Ammon's horn (tissue), 1 donor: Measurements from ENCODE around the gene CLEC12A.
"Not testable (repeated sequence)": the region's sequence is repeated elsewhere in the genome, so short reads cannot be mapped to it uniquely, and the experiment has no call there.

Experiments
- DNase-seq: peaks from one replicate; pipeline ENCODE4 v3.0.0-alpha.2; 2016; ENCODE audit warnings: low spot score

CLEC12A gene

DNA sequence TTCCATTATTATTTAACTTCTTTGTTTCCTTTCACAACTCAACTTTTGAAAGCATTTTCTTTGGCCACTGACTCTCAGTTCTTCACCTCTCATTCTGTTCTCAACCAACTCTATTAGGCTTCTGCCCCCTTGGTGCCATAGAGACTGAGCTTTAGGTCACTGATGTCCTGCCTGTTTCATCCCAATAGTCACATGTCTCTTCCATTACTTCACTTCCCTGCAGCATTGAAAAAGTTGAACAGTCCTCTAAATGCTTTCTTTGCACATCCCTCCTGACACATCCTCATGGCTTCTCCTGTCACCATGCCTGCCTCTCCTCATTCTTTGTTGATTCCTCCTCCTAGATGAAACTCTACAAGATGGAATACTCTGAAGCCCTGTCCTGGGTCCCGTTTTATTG is 2.7 kb downstream of the CLEC12A start:
- DNase-seq: no peak

DNA sequence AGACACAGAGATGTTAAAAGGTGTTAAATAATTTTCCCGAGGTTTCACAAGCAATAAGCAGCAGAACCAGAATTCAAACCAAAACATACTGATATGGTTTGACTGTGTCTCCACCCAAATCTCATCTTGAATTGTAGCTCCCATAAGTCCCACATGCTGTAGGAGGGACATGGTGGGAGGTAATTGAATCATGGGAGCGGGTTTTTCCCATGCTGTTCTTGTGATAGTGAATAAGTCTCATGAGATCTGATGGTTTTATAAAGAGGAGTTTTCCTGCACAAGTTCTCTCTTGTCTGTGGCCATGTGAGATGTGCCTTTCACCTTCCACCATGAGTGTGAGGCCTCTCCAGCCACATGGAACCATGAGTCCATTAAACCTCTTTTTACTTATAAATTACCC is 3.5 kb downstream of the CLEC12A start:
- DNase-seq: not testable (repeated sequence)

DNA sequence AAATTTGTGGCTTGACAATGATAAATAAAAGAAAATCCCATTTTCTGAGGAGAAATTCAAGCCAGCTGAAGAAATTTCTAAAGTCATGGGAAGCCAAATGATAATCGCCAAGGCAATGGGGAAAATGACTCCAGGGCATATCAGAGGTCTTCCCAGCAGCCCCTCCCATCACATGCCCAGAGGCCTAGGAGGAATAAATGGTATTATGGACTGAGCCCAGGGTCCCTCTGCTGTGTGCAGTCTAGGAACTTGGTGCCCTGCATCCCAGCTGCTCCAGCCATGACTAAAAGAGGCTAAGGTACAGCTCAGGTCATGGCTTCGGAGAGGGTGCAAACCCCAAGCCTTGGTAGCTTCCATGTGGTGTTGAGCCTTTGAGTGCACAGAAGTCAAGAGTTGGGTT is 4.4 kb downstream of the CLEC12A start:
- DNase-seq: no peak

DNA sequence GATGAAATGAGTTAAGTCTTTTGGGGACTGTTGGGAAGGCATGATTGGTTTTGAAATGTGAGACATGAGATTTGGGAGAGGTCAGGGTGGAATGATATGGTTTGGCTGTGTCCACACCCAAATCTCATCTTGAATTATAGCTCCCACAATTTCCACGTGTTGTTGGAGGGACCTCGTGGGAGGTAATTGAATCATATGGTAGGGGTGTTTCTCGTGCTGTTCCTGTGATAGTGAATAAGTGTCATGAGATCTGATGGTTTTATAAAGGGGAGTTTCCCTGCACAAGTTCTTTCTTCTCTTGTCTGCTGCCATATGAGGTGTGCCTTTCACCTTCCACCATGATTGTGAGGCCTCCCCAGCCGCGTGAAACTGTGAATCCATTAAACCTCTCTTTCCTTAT is 5.4 kb downstream of the CLEC12A start:
- DNase-seq: not testable (repeated sequence)

DNA sequence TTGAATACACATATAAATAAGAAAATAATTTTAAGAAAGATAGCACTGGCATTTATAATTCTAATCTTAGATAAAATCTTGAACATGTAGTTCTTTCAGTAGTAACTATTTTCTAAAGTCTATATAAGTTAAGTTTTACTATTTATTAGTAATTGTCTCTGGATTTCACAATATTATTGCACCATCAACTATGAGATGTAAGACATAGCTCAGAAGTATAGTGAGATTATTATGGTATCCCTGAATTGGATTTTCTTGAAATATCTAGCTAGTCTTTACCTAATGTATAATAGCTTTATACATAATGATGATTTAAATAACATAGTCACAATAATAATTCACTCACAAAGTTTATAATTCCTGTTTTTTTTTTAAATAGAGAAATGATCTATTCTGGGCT is 6.7 kb downstream of the CLEC12A start:
- no peak for DNase-seq

DNA sequence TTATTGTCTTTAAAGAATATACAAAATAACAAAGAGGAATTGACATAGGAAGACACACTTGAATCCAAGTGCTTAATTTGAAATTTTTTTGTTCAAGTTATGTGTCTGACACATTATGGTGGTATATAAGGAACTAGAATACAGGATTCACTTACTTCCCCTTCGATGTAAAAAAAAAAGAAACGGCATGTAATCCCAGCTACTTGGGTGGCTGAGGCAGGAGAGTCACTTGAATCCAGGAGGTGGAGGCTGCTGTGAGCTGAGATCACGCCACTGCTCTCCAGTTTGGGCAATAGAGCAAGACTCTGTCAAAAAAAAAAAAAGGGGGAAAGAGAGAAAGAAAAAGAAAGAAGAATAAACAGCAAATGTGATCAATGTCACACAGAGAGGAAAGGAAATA is 8.9 kb downstream of the CLEC12A start:
- no peak for DNase-seq

DNA sequence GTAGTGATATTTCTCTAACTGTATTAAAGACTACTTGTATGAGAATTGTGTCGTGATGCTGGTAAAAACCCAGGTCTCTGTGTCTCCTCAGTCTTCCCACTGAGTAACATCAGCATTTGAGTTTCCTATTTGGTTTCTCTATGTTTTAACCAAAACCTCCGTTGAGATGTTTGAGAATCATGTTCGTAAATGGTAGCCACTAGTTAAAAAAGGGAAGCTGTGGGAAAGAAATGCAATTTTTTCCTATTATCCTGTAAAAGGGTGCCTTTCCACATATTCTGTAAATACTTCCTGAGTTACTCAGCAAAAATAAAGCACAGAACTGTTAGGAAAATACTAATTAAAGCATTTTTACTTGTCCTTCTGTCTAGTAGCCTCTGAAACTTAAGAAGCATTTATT is 20.7 kb downstream of the CLEC12A start:
- no peak for DNase-seq

DNA sequence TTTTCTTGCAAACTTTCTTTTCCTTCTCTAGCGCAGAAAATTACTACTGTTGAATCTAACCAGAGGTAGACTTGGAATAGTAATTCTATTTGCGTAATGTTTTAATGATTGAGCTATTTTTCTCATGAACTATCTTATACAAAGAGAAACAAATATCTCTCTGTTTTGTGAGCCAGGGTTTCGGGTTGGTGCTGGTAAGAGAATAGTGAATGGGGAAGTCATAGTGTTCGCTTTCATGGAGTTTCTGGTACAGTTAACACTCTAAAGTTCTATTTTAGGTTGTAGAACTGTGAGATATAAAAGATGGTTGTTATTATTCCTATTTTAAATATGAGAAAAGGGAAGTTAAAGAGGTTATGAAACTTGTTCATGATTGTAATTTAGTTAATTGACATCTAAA is 21.1 kb downstream of the CLEC12A start:
- DNase-seq: peak; percentile 21

DNA sequence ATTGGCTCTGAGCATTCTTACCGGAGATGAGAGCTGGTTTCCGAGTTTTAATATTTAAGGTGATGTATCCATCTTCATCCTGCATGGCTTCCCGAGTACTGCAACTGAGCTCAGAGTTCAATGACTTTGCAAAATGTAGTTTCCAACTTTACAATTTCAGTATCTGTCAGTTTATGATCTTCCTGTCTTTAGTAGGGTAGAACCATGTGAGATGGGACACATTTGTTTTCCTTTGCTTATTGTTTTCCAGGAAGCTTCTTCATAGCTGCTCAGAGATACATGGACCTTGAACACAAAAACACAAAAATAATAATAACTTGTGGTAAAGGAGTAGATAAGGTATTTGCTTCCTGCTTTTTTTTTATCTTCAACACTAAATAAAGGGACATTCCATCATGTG is 27.8 kb downstream of the CLEC12A start, which contains the start of gene CLEC1B:
Gene CLEC1B (minus strand): TSS at position 106 of the 400 bp plus-strand sequence. CDS start 21 bp downstream, at position 85.
- DNase-seq: no peak

DNA sequence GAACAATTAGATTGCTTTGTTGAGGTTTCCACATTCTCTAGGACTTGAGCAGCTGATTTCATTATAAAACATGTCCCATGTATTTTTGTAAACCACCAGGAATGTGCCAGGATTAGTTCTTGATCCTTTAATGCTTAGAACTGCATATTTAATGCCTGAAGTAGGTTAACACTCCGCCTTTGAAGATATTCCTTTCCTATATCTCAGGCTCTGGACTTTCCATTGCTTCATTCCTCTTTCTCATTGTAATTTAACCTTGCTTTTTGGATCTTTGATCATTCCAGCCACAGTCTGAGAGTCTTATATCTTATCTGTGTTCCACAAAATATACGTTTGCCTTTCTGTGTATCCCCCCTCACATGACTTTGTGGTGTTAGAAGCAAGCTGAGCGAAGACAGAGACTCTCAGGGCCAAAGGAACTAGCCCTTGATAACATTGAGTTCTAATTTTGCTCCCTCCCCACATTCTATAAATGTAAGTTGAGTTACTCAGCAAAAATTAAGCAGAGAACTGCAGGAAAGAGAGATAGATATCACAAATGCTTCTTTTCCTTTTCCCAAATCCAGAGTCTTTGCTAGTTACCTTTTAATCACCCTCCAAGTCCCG is 30.1 kb downstream of the CLEC12A start:
- no peak for DNase-seq

DNA sequence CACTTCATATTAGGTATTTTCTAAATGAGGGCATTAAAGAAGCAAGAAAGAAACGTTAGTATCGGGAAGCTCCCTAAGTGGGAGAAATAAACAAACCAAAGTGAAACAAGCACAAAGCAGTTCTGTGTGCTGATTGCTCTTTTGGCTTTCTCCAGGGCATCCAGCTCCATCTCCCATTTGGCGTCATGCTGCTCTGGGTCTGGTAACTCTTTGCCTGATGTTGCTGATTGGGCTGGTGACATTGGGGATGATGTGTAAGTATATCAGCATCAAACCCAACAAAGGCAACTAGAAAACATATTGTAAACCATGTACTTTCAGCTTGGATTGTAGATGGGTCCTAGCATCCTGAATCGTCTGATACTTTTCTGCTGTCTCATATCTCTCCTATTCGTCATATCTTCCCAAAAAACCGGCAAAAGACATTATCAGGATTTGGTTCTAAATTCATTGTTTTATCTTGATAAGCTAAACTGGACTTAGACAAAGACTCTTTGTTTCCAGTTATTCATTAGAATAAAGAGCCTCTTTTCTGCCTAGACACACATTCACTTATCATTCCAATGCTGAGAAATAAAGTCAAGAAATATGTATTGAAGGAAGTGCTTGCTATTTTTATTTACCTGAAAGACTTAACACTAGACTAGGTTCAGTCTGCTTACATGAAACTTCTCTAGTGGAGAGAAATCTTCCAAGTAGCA is 41.6 kb downstream of the CLEC12A start:
- DNase-seq: peak; percentile 26

DNA sequence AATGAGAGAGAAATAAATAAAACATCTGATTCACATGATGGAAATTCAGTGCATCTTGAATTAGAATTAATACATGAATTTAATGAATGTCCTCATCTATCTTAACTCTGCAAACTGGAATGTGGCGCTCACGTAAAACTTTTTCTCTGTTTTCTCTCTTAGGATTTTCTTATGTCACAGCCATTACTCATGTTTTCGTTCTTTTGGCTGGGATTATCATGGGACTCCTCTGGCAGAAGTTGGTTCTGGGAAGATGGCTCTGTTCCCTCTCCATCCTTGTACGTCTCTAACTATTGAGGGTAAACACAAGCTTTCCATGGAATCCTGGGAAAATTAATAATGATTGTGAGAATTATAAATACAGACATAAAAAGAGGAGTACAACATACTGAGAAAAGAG is 44.2 kb downstream of the CLEC12A start:
- DNase-seq: no peak

DNA sequence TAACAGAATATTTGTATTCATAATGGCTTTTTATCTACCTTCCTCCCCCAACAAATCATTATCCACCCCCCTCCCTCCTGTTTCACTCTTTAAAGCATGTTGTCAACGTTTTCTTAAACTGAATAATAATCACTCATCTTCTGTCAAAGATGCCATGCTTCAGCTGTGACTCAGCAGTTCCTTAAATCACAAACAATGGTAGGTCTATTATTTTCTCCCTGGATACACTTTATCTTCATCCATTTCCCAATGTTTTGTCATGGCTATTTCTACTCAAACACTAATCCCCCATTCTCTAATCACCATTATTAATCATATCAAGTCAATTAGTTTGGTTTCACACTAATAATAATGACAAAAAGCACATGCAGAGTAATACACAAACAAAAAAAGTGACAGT is 45.7 kb downstream of the CLEC12A start:
- DNase-seq: no peak

DNA sequence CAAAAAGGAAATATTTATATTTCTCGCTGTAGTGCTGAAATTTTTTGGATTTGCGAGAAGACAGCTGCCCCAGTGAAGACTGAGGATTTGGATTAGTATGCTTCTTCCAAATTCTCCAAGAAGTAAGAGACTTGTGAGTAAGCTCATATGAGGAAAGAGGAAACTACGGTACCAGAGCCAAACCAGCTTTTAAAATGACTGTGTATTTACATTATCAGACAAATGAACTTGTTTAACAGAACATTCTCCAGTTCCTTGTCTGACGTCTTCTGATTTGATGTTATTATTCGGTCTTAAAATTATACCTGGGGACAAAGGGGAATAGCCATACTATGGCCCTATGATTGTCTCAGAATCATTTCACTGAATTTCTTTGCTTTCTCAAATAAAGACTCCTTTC is 47.2 kb downstream of the CLEC12A start:
- DNase-seq: no peak

DNA sequence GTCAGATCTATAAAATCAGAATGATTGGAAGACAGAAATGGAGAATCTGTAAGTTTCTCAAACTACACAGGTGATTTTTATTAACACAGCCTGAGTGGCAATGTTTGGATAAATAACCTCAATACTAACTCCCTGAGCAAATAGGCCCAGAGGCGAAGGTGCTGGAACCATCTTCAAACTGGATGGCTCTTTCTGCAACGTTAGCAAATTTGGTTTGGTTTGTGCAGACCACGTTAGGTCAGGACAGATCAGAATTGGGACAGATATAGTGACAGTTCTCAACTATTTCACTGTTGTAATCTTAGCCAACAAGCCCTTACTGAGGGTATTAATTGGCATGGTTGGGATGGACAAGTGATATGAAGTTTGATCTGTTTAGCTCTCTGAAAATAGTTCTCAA is 50.1 kb downstream of the CLEC12A start:
- DNase-seq: no peak

DNA sequence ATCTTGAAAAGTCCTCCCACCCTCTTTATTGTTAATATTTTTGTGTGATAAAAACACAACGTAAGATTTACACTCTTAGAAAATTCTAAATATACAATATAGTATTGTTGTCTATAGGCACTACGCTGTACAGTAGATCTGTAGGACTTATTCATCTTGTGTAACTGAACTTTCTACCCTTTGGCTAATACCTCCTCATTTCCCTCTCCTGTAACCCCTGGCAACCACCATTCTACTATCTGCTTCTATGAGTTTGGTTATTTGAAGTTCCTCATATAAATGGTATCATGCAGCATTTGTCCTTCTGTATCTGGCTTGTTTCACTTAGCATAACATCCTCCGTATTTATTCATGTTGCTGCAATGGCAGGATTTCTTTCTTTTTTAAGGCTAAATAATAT is 54.0 kb downstream of the CLEC12A start:
- DNase-seq: no peak

DNA sequence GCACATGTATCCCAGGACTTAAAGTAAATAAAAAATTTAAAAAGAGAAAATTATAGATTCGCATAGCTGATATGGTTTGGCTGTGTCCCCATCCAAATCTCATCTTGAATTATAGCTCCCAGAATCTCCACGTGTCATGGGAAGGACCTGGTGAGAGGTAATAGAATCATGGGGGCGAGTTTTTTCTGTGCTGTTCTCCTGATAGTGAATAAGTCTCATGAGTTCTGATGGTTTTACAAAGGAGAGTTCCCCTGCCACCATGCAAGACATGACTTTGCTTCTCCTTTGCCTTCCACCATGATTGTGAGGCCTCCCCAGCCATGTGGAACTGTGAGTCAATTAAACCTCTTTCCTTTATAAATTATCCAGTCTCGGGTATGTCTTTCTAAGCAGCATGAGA is 55.5 kb downstream of the CLEC12A start:
- DNase-seq: not testable (repeated sequence)

DNA sequence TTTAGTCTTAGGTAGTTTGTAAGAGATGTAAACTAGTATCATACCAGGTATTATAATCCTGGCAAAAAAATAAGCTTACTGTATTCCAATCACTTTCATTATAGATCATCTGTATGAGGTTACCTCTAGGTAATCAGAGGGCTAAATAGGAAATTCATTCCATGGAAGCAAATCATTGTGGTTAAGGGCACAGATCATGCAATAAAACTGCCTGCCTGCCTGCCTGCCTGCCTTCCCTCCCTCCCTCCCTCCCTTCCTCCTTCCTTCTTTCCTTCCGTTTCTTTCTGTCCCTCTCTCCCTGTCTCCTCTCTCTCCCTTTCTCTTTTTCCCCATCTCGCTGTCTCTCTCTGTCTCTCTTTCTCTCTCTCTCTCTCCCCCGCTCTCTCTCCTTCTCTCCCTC is 56.1 kb downstream of the CLEC12A start:
- no peak for DNase-seq

DNA sequence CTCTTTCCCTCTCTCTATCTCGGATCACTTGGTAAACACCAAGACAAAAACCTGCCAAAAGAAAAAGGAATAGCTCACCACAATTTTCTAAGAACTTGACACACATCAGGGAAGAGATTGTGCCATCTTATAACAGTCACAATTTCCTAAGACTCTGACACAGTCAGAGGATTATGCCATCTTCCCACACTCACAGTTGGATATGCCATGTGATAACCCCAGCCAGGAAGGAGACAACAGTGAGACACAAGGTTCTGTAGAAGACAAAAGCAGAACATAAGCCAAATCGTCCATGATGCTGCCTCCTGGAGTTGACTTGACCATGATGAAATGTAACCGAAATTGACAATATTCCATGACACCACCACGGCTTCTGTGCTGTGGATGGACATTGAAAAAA is 56.5 kb downstream of the CLEC12A start:
- no peak for DNase-seq

DNA sequence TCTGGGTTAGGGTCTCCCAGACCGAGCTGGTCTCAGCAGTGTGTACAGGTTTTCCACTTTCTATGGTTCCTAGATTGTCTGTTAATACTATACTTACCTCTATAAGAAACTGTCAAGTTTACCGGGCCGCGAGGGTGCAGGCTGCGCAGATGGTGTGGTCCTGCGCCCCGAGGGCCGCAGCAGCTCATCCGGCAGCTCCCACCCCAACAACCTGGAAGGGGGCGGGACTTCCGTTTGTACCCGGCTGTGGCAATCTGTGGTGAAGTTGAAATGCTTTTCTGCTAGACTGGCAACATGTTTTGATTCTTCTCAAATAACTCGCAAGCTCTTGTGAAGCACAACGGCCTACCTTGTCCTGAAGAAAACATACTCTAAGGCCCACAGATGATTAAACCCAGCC is 59.2 kb downstream of the CLEC12A start, which contains the start of gene CLEC9A:
Gene CLEC9A (plus strand): TSS at position 237 of the 400 bp plus-strand sequence. CDS start 22,006 bp downstream, outside the sequence.
- DNase-seq: no peak

DNA sequence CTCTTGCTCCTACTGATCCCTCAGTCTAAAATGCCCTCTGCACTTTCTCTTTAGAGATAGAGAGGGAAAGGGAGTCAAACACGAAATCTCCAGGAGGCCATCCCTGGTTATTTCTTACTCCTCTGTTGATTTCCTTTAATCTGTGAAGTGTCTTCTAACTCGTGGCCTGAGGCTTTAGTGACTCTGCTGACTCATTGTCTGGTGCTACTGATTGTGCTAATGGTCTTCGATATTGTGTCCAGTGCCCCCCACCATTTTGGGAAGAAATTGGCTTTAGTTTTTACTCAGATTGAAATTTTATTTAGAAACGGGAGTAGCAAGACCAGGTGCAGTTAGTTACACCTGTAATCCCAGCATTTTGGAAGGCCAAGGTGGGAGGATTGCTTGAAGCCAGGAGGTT is 60.1 kb downstream of the CLEC12A start:
- no peak for DNase-seq

DNA sequence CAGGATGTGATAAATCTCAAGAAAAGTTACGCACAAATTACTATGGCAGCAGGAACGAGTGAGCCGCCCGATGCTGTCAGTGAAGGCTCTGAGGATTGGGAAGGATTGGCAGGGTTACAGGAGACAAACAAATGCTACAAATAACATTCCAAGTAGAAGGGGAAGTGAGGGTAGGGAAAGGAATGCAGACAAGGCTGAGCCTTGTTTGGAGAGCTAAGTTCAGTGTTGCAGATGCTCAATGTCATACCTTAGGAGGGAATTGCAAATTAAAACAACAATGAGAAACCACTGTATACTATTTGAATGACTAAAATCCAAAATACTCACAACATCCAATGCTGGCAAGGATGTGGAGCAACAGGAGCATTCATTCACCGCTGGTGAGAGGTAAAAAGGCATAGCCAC is 60.6 kb downstream of the CLEC12A start:
- no peak for DNase-seq

DNA sequence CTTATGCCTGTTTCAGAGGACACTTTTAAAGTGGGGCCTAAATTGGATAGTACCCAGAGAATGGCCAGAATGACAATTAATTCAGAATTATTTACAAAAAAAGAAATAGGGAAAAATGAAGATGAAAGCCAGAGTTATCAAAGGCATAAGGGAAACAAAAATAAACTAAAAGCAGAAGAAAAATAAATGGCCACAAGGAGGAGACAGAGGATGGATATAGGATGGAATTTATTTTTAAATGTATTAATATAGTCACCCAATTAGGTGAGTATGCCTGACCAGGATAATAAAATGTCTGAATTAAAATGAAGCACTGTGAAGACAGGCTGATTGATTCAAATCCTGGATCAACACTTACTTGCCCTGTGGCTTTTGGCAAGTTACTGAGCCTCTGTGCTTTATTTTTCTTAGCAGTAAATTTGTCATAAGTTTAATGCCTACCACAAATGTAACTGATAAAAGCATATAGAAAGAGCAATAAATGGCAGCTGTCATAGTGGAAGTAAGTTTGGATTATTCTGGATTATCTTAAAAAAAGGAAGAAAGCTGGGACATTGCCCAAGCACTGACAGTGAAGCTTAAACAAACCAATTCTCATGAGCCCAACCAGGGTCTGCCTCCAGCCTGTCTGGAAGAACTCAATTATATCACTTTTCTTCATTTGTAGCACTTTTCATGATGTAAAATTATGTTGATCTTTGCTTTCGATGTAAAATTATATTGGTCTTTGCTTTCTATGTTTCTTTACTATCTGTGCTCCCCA is 62.8 kb downstream of the CLEC12A start:
- DNase-seq: no peak
